COLO668 (cell line): ENCODE measurements around the gene ACTR5.
A peak's percentile ranks its signal among the peaks of the same experiment; 100 is the strongest.

Experiments used
- DNase-seq: peaks from one replicate; lab custom pipeline; 2025; ENCODE audit not compliant: unreplicated experiment; lab: John Stamatoyannopoulos, UW

Gene ACTR5

DNA sequence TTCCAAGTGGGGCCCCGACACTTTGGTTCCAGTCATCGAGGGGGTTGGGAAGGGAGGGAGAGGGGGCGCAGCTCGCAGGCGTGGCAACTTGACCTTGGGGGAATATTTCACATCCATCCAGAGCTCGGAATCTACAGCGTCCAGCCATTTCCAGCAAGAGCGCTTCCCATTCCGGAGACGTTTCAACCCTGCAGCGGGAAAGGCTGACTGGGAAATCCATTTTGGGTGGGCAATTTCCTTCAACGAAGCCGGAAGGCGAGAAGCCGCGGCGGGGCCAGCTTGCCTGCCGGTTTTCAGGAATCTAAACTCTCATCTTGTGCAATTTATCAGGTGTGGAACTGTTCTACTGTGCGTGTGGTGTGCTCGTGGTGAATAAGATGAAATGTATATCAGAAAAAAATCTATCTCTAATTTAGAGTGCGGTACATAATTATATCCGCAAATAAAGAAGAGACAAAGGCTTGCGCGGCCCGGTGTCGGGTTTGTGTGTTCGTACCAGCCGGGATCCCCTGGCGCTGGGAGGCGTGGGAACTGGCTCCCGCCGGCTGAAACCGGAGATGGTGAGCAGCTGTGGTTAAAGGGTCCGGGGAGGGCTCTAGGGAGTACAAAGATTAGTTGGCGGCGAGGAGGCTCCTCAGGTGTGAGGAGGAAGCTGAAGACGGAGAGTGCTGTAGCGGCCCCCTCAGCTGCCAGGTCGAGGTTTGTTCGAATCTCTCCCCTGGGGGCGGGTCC, 19.2 kb upstream of the ACTR5 start:
- DNase-seq, result peak; percentile 76

DNA sequence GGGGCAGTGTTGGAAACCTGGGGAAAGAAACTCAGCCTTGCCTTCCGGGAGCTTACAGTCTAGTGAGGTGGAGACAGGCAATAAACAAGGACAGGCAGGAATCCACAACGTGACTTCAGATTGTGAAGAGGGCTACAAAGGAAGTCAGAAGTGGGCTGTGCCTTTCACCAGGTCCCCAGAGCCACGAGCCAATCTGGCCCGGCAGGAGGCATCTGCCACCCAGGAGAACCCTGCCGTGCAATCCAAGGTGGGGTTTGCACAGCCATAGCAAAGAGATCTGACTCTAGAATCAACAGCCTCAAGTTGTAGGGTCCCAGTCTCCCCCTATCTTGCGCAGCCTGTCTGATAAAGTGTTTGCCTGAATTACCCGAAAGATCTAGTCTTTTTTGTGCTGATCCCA, 18.5 kb upstream of the ACTR5 start:
- DNase-seq, result no peak

DNA sequence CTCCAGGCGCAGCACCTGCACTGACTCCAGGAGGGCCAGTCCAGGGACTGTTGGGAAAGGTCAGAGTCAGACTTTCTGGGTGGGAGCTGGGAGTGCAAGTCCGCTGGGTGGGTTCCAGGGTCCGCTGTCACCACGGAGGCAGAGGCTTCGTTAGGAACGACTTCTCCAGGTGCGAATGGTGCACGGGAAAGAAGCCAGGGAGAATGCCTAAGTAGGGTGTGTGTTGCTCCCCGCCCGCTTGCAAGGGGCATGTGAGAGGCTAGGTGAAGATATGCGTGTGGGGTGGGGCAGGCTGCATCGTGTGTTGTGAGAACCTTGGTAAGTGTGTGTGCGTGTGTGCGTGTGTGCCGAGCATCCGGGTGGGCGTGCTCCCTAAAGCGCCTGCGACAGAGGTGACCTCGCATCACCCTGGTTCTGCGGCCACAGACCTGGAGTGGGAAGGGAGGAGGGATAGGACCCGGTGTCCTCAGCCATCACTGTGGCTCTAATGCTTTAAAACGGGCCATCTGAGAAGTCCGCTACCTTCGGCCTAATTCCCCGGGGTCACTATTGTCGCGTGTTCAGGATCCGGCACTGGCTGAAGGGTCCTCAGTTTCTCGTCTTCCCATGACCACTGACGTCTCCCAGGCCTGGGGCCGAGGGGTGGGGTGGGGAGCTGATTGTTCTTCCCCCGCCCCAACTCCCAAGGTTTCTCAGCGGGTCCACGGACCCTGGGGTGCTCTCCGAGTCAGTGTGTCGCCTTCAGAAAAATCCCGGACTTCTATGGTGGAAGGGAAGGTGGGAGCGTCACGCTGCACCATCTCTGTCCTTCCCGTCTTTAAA, 17.9 kb upstream of the ACTR5 start:
- no peak for DNase-seq

DNA sequence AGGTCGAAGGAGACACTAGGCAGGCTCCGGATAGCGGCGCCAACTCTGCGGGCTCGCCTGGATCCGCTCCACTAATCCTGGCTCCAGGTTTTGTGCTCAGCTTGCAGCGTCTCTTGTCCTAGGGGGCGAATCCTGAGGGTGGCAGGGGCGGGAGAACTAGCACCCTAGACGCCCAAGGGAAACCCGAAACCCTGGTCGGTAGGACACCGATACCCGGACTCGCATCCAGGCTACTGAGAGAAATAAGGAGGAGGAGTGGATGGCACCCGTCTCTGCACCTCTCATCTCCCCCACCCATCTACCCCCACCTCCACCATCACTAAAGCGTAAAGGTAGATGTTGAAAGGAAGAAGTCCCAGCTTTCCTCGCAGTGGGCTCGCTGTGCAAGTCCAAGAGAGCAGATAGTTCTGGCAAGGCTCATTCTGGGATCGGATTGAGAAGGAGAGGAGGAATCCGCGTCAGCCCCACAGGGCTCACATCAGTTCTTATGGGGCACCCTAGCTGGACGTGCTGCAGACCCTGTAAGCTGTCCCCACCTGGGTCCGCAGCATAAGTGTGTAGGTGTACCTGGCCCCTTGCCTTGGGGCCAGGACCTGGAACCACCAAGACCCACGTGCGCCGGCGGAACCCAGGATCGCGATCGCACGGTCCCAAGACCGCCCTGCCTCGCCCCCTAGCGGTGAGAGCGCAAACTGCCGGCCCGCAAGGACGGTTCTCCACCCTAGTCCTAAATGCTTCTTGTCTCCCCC, 17.1 kb upstream of the ACTR5 start:
- DNase-seq, result peak; percentile 59

DNA sequence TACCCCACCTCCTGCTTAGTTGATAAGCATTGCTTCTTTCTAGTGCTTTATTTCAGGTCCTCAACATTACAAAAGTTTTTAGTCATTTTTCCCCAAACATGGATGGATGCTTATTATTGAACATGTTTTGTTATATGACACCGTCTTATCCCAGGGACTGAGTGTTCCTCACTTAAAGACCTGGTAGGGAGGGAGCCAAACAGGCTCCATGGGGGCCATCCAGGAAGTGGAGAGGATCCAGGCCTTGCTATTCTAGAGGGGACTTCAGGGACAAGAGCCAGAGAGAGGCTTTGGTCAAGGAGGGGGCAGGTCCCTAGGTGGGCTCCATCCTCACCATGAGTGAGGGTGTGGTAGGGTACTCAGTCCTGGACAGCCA, 16.5 kb upstream of the ACTR5 start:
- no peak for DNase-seq

DNA sequence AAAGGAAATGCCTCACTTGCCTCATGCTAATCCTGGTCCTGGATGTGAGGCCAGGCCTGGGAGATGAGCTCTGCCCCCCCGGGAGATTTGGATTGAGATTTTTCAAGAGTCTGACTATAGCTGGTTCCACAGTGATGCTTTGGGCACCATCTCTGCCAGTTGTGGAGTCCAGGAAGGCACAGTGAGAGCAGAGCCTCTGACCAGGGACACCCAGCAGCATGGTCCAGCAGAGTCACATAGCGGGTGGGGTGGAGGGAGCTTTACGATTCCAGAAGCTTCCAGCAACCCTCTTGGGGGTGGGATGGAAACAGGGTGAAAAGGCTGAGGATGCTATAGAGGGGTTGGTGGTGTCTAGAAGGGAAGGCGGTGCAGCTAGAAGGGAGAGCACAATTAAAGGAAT, 15.3 kb upstream of the ACTR5 start:
- DNase-seq, result no peak

DNA sequence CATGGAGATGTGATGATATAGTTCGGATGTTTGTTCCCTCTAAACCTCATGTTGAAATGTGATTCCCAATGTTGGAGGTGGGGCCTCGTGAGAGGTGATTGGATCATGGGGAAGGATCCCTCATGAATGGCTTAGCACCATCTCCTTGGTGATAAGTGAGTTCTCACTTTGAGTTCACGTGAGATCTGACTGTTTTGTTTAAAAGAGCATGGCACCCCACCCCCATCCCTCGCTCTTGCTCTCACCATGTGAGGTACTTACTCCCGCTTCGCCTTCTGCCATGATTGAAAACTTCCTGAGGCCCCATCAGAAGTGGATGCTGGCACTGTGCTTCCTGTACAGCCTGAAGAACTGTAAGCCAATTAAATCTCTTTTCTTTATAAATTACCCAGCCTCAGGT, 13.1 kb upstream of the ACTR5 start:
- no peak for DNase-seq

DNA sequence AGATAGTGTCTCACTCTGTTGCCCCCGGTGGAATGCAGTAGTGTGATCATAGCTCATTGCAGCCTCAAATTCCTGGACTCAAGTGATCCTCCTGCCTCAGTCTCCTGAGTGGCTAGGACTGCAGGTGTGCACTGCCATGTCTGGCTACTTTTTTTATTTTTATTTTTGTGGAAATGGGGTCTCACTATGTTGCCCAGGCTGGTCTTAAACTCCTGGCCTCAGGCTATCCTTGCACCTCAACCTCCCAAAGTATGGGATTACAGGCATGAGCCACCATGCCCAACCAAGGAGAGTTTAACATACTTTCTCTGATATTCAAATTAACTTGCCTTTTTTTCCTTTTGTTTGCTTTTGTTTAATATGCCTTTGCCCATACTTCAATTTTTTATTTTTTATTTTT, 10.4 kb upstream of the ACTR5 start:
- DNase-seq, result no peak

DNA sequence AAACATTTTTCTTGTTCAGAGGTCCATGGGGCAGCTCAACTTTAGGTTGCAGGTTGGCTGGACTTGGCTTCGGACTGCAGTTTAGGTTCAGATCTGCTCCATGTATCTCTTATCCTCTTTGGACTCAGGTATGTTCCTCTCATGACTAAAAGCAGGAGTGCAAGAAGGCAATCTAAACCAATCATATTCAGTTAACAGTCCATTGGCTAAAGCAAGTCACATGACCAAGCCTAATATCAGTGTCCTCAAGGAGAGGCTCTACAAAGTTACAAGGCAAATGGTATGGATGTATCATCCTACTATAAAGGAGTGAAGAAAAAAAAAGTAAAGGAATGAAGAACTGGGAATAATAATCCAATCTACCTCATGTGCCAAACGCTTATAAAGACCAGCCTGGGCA, 2.5 kb upstream of the ACTR5 start:
- no peak for DNase-seq

DNA sequence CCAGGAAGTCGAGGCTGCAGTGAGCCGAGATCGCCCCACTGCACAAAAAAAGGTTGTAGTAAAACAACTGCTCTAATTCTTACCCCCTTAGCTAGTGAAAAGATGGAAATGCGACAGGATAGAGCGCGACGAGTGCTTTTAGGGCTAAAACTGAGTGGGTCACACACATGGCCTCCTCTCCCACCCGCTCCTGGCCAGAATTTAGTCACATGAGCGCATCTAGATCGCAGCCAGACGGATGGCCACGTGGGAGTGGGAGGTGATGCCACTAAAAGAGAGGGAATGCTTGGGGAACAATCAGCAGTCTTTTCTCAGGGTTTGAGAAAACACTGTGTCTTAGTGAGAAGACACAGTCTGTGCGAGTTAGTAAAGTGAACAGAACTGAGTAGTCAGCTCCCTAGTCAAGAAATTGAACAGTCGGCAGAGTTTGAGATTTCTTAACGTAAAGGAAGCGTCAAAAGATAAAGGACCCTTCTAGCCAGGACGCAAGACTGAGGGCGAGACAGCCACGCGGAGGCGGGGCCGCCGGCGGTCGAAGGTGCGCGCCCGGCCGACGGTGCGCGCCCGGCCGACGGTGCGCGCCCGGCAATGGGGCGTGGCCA, 664 bp upstream of the ACTR5 start:
- DNase-seq, result no peak

DNA sequence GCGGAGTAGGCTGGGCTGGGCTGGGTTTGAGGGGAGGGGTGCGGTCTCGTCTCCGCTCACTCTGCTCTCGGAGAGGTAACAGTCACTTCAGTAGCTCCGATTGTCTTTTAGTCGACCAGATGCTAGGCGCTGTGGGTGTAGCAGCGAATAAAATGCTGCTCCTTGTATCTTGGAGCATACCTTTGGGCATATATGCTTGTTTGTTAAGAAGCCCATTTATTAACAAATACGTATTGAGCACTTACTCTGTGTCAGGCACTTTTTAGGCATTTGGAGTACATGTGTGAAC, 545 bp downstream of the ACTR5 start:
- DNase-seq, result no peak

DNA sequence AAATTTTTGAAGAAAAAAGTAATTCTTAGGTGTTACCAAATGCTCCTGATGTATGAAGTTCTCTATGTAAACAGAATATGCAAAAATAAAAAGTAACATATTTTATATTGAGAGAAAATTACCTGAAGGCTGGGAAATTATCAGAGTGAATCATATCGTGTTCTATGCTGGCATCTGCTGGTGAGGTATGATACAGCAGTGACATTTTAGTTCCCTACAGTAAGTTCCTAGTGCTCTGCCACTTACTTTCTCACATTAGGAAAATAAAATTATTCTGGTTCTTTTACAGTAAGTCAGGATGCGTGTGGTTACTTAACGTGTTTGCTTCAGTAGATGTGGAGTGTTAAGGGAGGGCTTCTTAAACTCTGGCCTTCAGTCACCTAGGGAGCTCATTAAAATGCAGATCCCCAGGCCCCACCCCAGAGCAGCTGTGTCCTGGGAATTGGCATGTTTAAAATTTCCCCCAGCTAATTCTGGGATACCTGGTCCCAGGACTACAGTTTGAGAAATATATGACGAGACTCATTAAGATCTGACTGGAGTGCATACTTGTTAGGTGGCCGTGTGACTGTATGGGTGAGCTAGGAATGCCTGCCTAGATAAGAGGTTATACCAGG, 3.2 kb downstream of the ACTR5 start:
- DNase-seq, result peak; percentile 16

DNA sequence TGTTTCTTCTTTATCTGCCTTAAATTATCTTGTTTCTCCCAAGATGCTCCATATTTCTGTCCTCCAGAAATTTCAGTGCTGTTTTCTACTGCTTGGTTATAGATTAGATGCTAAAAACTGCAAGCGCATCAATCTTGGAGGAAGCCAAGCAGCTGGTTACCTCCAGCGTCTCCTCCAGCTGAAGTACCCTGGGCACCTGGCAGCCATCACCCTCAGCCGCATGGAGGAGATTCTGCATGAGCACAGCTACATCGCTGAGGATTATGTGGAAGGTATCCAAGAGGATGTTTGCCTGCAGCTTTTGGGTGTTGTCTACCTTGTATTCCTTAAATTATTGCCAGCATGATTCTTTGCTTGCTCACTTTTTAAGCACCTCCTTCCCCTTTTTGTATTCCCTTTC, 3.8 kb downstream of the ACTR5 start:
- no peak for DNase-seq

DNA sequence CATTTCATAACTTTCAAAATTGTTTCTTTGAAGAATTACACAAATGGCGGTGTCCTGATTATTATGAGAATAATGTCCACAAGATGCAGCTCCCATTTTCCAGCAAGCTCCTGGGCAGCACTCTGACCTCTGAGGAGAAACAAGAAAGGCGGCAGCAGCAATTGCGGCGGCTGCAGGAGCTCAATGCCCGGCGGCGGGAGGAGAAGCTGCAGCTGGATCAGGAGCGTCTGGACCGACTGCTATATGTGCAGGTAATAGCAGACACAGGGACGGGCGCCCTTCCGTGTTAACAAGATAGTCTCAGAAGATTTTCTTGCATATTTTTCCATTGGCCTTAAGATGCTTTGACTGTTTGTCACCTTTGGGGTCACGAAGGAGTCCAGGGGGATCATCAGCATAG, 6.7 kb downstream of the ACTR5 start:
- DNase-seq, result no peak

DNA sequence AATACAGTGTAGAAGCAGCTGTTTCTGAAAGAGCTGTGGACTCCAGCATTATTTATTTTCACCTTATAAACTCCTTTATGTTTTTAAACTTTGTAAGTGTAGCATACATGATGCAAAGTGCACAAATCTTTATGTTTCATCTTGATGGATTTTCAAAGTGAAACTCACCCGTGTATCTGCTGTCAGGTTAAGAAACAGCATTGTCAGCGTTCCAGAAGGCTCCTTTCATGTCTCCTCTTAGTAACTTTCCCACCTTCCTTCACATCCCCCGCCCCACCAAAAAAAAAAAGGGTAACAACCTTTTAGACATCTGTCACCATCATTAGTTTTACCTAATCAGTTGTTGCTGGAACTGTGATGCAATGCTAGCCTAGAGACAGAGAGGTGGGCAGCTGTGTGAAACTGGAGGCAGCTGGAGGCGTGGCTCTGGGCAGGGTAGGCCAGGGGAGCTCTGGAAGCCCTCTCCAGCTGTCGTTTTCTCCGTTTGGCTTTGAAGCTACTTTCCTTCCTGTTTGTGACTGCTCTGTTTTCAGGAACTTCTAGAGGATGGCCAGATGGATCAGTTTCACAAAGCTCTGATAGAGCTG, 7.2 kb downstream of the ACTR5 start:
- DNase-seq, result no peak

DNA sequence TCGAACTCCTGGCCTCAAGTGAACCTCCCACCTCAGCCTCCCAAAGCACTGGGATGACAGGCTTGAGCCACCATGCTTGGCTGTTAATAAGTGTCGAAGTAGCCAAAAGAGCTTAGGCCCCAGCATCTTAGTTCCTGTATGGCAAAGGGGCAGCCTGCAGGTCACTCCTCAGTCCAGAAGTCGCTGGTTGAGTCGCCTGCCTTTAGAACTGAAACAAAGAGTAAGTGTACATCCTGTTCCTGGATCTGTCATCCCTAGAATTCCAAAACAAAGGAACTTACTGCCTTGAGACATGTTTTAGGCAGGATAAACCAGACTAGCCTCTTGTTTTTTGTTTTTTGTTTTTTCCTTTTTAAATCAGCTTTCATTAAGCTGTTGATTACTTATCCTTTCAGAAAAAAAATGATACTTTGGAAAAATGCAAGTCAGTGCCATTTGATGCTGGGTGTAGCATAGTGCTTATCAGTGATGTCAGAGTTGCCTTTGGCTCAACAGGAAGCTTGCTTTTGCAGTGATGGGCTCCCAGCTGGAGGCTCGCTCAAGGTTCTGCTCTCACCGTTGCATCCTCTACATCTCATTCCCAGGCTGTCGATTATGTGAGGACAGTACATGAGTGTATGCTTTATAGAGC, 9.0 kb downstream of the ACTR5 start:
- no peak for DNase-seq

DNA sequence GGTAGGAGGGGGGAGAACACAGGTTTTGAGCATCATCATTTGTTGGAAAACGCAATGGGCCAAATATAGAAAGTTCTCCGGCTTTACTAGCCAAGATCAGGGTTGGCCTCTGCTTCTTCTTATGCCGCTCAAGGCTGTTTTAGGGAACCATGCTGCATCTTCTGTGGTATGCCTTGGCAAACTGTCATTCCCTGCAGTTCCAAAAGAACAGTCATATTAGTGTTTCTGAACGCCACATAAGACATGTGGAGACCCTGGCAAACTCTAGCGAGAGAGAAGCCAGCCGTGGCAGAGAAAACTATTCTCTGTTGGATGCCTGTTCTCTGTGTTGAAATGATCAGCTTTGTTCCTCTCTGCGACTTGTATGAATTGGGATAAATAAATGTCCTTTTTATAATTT, 10.8 kb downstream of the ACTR5 start:
- no peak for DNase-seq

DNA sequence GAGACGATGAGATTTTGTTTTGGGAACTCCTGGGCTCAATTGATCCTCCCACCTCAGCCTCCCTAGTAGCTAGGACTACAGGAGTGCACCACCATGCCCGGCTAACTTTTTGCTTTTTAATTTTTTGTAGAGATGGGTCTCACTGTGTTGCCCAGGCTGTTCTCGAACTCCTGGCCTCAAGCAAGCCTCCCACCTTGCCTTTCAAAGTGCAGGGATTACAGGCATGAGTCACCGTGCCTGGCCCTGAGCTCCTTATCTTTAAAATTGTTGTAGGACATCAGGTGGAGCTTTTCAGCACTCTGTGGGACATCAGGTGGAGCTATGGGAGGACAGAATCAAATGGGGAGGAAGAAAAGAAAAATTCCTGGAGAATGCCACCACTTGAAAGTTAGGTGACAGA, 12.7 kb downstream of the ACTR5 start:
- DNase-seq, result no peak

DNA sequence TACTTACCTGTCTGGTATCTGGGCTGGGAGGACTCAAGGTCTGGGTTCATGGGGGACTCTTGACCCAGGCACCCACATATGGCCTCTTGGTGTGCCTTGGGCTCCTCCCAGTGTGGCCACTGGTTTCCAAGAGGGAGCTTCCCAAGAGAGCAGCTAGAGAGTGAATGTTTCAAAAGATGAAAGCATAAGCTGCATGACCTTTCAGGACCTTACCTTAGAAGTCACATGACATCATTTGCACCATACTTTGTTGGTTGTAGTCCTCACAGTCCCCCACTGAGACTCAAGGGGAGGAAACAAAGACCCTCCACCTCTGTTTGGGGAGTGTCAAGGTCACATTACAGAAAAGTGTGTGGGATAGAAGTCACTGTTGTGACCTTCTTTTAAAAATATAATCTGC, 13.9 kb downstream of the ACTR5 start:
- no peak for DNase-seq

DNA sequence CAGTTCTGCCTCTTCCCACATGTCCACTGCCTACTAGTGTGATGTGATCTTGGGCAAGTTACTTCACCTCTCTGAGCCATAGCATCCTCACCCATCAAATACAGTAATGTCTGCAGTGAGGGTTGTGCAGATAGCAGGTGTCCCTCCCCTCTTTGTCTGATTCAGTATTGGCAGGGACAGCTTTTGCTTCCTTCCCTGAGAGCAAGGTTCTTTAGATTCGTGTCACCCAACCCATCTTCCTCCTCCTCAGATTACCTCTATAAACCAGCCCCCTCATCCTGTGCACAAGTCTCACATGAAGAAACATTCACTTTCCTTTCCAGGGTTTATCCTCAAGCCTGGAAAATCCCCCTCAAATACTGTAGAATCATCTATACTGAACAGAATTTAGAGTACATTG, 15.4 kb downstream of the ACTR5 start:
- no peak for DNase-seq
